COLO668 (cell line): ENCODE data around the gene SHISA5.

Experiments
- DNase-seq: peaks from one replicate; lab custom pipeline; 2025; ENCODE audit not compliant: unreplicated experiment; lab: John Stamatoyannopoulos, UW

SHISA5 gene

DNA sequence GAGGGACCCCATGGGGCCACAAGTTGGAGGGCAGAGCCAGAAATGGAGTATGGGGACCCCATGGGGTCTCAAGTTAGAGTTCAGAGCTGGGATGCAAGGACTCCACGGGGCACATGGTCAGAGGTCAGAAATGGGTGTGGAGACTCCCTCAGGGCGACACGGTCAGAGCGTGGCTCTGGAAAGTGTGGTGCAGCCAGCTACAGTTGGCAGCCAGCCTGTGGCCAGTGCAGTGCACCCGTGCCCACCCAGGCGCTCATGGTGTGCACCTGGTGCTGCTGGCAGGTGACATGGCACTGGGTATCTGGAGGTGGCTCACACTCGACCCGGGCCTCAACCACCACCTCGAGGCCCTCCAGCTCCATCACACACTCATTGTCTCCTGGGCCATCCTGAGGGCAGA, 85.3 kb downstream of the SHISA5 start:
- DNase-seq, result no peak

DNA sequence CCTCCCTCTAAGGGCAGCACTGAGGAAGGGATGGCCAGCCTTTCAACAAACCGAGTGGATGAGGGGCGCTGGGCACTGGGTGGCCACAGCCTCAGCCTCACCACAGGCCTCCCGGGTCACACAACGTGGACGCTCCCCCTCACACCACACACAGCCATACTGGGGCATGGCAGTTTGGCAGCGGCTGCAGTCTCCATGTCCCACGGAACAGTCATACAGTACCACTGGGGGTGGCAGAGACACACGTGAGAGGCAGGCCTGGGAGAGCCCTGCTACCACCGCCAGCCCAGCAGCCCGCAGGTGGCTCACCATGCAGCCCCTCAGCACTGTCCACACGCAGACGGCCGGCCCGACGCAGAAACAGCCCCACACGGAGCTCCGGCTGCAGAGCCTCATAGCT, 85.8 kb downstream of the SHISA5 start:
- DNase-seq, result no peak
